ENCODE measurements around the gene CLIP4.

The CLIP4 gene

DNA sequence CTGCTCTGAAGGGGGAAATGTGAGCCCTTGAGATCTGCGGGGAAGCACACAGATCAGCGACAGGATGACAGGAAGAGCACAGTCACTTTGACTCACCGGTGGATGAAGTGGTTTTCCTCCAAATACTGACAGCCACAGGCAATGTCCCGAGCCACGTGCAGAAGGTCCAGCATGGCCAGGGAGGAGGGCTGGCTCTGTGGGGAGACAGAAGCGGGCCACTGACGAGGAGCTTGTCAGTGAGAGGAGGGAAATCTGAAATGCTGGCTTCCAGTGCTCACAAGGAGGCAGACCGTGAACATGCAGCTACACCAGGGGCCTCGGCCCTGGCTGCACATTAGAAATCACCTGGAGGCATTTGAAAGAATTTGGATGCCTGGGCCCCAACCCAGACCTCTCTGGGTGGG, 98.7 kb downstream of the CLIP4 start:
- TF ChIP-seq EZH2phosphoT487 (IDR thresholded peaks at IDR 0.05; ENCODE audit: borderline replicate concordance): no peak
- TF ChIP-seq, protein P1, sequence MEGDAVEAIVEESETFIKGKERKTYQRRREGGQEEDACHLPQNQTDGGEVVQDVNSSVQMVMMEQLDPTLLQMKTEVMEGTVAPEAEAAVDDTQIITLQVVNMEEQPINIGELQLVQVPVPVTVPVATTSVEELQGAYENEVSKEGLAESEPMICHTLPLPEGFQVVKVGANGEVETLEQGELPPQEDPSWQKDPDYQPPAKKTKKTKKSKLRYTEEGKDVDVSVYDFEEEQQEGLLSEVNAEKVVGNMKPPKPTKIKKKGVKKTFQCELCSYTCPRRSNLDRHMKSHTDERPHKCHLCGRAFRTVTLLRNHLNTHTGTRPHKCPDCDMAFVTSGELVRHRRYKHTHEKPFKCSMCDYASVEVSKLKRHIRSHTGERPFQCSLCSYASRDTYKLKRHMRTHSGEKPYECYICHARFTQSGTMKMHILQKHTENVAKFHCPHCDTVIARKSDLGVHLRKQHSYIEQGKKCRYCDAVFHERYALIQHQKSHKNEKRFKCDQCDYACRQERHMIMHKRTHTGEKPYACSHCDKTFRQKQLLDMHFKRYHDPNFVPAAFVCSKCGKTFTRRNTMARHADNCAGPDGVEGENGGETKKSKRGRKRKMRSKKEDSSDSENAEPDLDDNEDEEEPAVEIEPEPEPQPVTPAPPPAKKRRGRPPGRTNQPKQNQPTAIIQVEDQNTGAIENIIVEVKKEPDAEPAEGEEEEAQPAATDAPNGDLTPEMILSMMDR (conservative IDR thresholded peaks at IDR 0.05; ENCODE audit: low read length): no peak
- H2AFZ ChIP-seq (ENCODE audit: low read length): no peak overlapping the region
- no peaks in the 10 kb centered on the region for H3K9me2 ChIP-seq (replicated peaks; ENCODE audit: low read depth, low read length)
- no peak overlapping the region for H3K4me2 ChIP-seq (ENCODE audit: low read depth, low read length, poor library complexity, severe bottlenecking)
- no peaks in the 10 kb centered on the region for H3K4me1 ChIP-seq (ENCODE audit: insufficient read depth, low read length, poor library complexity, severe bottlenecking)
- no peaks in the 10 kb centered on the region for H3K9me3 ChIP-seq (ENCODE audit: insufficient read depth, low read depth, low read length)
- H3K4me3 ChIP-seq (ENCODE audit: low read length, poor library complexity, severe bottlenecking): no peak overlapping the region
- H3K9ac ChIP-seq (ENCODE audit: low read depth, low read length, poor library complexity, severe bottlenecking): no peak overlapping the region
- no peaks in the 10 kb centered on the region for H3F3A ChIP-seq (ENCODE audit: low read depth)
- H3K36me3 ChIP-seq (ENCODE audit: insufficient read depth, low read length): no peaks in the 10 kb centered on the region
- no peaks in the 10 kb centered on the region for H3K27me3 ChIP-seq (ENCODE audit: insufficient read depth, low read length, poor library complexity, severe bottlenecking)
- no peaks in the 10 kb centered on the region for H4K20me1 ChIP-seq (ENCODE audit: insufficient read depth, low read length, poor library complexity, severe bottlenecking)
- no peaks in the 10 kb centered on the region for H3K79me2 ChIP-seq (ENCODE audit: insufficient read depth, low read length)

DNA sequence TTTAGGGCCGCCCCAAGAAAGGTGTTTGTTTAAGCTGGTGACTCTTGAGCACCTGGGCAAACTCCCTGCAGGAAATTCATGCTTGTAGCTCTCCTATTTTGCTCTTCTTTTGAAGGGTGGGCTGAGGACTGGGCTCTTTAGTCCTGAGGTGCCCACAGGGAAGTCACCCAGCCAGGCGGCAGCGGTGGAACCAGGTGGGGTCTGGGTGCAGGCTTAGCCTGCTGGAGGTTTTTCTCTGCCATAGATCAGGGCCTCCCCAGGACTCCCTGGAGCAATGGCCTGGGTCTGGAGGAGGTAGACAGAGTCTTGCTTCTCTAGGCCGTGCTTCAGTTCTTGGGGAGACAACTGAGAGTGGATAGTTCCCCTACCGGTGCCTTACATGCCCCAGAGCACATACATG, 99.9 kb downstream of the CLIP4 start:
- Histone ChIP-seq H3K4me2 (ENCODE audit: low read depth, low read length, poor library complexity, severe bottlenecking) (no peak overlapping the region), H3K9ac (ENCODE audit: low read depth, low read length, poor library complexity, severe bottlenecking) (no peak overlapping the region), H3K27me3 (ENCODE audit: insufficient read depth, low read length, poor library complexity, severe bottlenecking) (no peaks in the 10 kb centered on the region), H3F3A (ENCODE audit: low read depth) (no peaks in the 10 kb centered on the region), H4K20me1 (ENCODE audit: insufficient read depth, low read length, poor library complexity, severe bottlenecking) (no peaks in the 10 kb centered on the region), H3K9me2 (replicated peaks; ENCODE audit: low read depth, low read length) (no peaks in the 10 kb centered on the region), H3K4me1 (ENCODE audit: insufficient read depth, low read length, poor library complexity, severe bottlenecking) (no peaks in the 10 kb centered on the region), H3K9me3 (ENCODE audit: insufficient read depth, low read depth, low read length) (no peaks in the 10 kb centered on the region), H3K36me3 (ENCODE audit: insufficient read depth, low read length) (no peaks in the 10 kb centered on the region), H3K79me2 (ENCODE audit: insufficient read depth, low read length) (no peaks in the 10 kb centered on the region), H3K4me3 (ENCODE audit: low read length, poor library complexity, severe bottlenecking) (no peak overlapping the region), H2AFZ (ENCODE audit: low read length) (no peak overlapping the region)
- TF ChIP-seq, protein P1 (conservative IDR thresholded peaks at IDR 0.05; ENCODE audit: low read length): no peak
- TF ChIP-seq EZH2phosphoT487 (IDR thresholded peaks at IDR 0.05; ENCODE audit: borderline replicate concordance): no peak

DNA sequence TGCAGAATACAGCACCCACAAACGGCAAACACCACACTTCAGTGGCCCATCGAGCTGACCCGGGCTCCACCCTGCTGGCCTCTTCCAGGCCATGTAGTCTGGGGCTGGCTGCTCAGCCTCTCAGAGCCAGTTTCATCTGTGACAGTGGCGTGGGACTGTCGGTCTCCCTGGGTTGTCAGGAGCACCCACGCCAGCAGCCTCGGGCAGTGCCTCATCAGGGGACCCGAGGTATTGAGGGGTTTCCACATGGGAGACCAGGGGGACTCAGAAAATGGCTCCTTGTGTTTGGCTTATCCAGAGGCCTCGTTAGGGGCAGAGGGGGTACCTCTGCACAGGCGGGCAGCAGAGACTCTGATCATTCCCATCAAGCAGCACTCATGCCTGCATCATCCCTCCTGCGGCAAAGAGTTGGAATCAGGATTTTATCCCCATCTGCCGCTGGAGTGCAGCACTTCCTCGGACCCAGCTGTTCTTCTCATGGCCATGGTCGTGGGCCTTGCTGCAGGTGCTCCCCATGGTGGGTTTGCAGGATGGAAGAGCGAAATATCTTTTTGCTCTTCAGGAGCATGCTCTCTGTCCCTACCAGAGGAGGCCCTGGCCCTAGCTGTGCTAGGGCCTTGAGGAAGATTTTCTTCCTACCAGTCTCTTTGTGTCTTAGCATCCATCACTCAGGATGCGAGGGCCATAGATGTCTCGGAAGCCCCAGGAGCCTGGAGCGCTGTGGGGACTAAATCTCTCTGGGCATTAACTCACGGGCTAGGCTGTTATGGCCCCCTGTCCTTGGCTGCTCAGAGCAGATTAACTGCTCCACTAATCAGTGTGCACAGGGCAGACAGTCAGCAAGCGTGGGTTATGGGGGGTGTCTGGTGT, 100.8 kb downstream of the CLIP4 start:
- no peaks in the 10 kb centered on the region for H3K79me2 ChIP-seq (ENCODE audit: insufficient read depth, low read length)
- no peaks in the 10 kb centered on the region for H3K4me1 ChIP-seq (ENCODE audit: insufficient read depth, low read length, poor library complexity, severe bottlenecking)
- H3K4me2 ChIP-seq (ENCODE audit: low read depth, low read length, poor library complexity, severe bottlenecking): no peak overlapping the region
- no peak overlapping the region for H3K9ac ChIP-seq (ENCODE audit: low read depth, low read length, poor library complexity, severe bottlenecking)
- H3F3A ChIP-seq (ENCODE audit: low read depth): no peaks in the 10 kb centered on the region
- no peak overlapping the region for H2AFZ ChIP-seq (ENCODE audit: low read length)
- H3K9me3 ChIP-seq (ENCODE audit: insufficient read depth, low read depth, low read length): no peaks in the 10 kb centered on the region
- H3K27me3 ChIP-seq (ENCODE audit: insufficient read depth, low read length, poor library complexity, severe bottlenecking): no peaks in the 10 kb centered on the region
- TF ChIP-seq EZH2phosphoT487 (IDR thresholded peaks at IDR 0.05; ENCODE audit: borderline replicate concordance): no peak
- TF ChIP-seq, protein P1 (conservative IDR thresholded peaks at IDR 0.05; ENCODE audit: low read length): no peak
- no peak overlapping the region for H3K4me3 ChIP-seq (ENCODE audit: low read length, poor library complexity, severe bottlenecking)
- no peaks in the 10 kb centered on the region for H4K20me1 ChIP-seq (ENCODE audit: insufficient read depth, low read length, poor library complexity, severe bottlenecking)
- H3K9me2 ChIP-seq (replicated peaks; ENCODE audit: low read depth, low read length): no peaks in the 10 kb centered on the region
- no peaks in the 10 kb centered on the region for H3K36me3 ChIP-seq (ENCODE audit: insufficient read depth, low read length)

Data from Loucy (cell line).